Measurements from ENCODE around the gene TFF2.

Gene TFF2

DNA sequence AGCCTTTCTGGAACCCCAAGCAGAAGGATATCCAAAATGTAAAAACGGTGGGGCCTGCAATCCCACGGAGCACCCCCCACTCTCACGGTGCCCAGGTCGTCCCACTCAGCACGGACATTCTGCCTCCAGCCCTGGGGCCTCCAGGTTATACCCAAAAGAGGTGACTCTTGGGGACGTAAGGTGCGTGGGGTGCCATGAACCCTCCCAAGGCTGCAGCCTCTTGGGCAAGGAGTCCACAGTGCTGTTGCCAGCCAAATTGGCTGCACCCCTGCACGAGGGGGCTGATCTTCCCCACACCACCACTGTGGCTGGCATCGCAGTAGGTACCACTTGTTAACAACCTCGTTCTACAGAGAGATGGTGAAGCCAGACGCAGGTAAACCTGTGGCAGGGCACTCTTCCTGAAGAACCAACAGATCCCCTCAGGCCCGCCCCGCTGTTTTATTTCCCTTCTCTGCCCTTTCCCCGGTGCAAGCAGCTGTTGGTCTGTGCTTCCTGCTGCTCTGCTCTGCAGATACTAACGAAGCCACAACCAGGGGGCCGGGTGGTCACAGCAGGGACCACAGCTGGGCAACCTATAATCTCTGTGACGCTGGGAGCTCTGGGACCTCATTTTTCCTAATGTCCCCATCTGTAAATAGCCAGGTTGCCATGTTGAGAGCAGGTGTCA lies 44.3 kb downstream of the TFF2 start:
- TF ChIP-seq CTCF (conservative IDR thresholded peaks at IDR 0.05; ENCODE audit: low read depth, low read length): no peak
- Histone ChIP-seq H3K4me3 (IDR thresholded peaks at IDR 0.05; ENCODE audit: insufficient read depth, low read depth, low read length) (no peak overlapping the region), H2AFZ (ENCODE audit: low read depth) (no peak overlapping the region), H3K27me3 (ENCODE audit: insufficient read depth, low read depth) (peaks cover 7% of the 10 kb centered on the region; the same call in 1 of the 2 replicates), H3K36me3 (ENCODE audit: insufficient read depth) (no peaks in the 10 kb centered on the region), H3K9ac (no peak overlapping the region), H3K4me2 (no peak overlapping the region), H4K20me1 (ENCODE audit: insufficient read depth) (no peaks in the 10 kb centered on the region), H3K27ac (no peak overlapping the region), H3K4me1 (ENCODE audit: low read depth, poor library complexity, severe bottlenecking) (no peaks in the 10 kb centered on the region), H3K79me2 (ENCODE audit: insufficient read depth, low read depth) (no peaks in the 10 kb centered on the region)

GRCh38 chr21:42305707-42306147 lies 45.1 kb downstream of the TFF2 start:
- Histone ChIP-seq H3K36me3 (ENCODE audit: insufficient read depth) (no peaks in the 10 kb centered on the region), H2AFZ (ENCODE audit: low read depth) (no peak overlapping the region), H3K27me3 (ENCODE audit: insufficient read depth, low read depth) (peaks cover 7% of the 10 kb centered on the region; the same call in 1 of the 2 replicates), H3K9ac (no peak overlapping the region), H3K4me2 (no peak overlapping the region), H3K79me2 (ENCODE audit: insufficient read depth, low read depth) (no peaks in the 10 kb centered on the region), H4K20me1 (ENCODE audit: insufficient read depth) (no peaks in the 10 kb centered on the region), H3K4me1 (ENCODE audit: low read depth, poor library complexity, severe bottlenecking) (no peaks in the 10 kb centered on the region), H3K4me3 (IDR thresholded peaks at IDR 0.05; ENCODE audit: insufficient read depth, low read depth, low read length) (no peak overlapping the region), H3K27ac (no peak overlapping the region)
- TF ChIP-seq CTCF (conservative IDR thresholded peaks at IDR 0.05; ENCODE audit: low read depth, low read length): no peak

DNA sequence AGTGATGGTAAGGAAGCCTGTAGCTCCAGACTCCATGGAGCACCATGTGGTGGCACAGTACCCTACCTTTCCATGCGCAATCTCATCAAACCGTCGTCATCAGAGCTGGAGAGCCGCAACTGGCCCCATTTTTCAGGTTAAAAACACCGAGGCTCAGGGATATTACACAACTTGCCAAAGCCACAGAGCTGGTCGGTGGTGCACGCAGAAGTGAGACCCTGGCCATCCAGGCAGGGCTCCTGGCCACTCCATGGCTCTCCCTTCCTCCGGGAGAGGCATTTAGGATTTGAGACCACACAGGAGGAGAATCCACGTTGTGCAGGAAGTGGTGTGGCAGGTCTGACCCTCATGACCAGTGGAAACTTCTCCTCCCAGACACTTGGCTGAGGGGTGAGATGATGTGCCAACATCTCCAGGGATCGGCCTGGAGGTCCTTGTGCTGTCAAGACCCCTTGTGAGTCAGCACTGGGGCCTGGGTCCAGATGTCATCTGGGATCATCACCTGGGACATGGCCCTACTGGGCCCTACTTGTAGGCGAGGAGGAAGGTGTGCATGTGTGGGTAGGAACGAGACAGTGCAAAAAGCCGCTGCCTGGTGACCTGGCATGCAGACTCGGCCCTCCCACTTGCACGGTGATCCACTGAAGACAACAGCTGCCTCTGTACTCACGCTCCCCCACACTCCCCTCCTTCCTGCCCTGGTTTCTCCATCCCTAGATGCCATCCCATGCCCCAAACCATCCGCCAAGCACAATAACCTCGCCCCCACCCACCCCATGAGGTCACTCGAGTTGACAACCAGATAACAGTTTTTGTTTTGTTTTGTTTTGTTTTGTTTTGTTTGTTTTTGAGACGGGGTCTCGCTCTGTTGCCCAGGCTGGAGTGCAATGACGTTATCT lies 46.0 kb downstream of the TFF2 start:
- H3K27me3 ChIP-seq (ENCODE audit: insufficient read depth, low read depth): peaks cover 10% of the 10 kb centered on the region; the same call in 1 of the 2 replicates
- H3K4me3 ChIP-seq (IDR thresholded peaks at IDR 0.05; ENCODE audit: insufficient read depth, low read depth, low read length): no peak overlapping the region
- TF ChIP-seq CTCF (conservative IDR thresholded peaks at IDR 0.05; ENCODE audit: low read depth, low read length): no peak
- H3K4me2 ChIP-seq: no peak overlapping the region
- no peak overlapping the region for H2AFZ ChIP-seq (ENCODE audit: low read depth)
- no peak overlapping the region for H3K27ac ChIP-seq
- H3K4me1 ChIP-seq (ENCODE audit: low read depth, poor library complexity, severe bottlenecking): no peaks in the 10 kb centered on the region
- H4K20me1 ChIP-seq (ENCODE audit: insufficient read depth): no peaks in the 10 kb centered on the region
- no peaks in the 10 kb centered on the region for H3K36me3 ChIP-seq (ENCODE audit: insufficient read depth)
- H3K9ac ChIP-seq: no peak overlapping the region
- no peaks in the 10 kb centered on the region for H3K79me2 ChIP-seq (ENCODE audit: insufficient read depth, low read depth)

GRCh38 chr21:42303443-42303842 lies 47.4 kb downstream of the TFF2 start:
- Histone ChIP-seq H4K20me1 (ENCODE audit: insufficient read depth) (no peaks in the 10 kb centered on the region), H3K27me3 (ENCODE audit: insufficient read depth, low read depth) (peaks cover 10% of the 10 kb centered on the region; the same call in 1 of the 2 replicates), H3K79me2 (ENCODE audit: insufficient read depth, low read depth) (no peaks in the 10 kb centered on the region), H3K36me3 (ENCODE audit: insufficient read depth) (no peaks in the 10 kb centered on the region), H3K4me2 (no peak overlapping the region), H3K4me1 (ENCODE audit: low read depth, poor library complexity, severe bottlenecking) (no peaks in the 10 kb centered on the region), H3K27ac (no peak overlapping the region), H3K9ac (no peak overlapping the region), H3K4me3 (IDR thresholded peaks at IDR 0.05; ENCODE audit: insufficient read depth, low read depth, low read length) (no peak overlapping the region), H2AFZ (ENCODE audit: low read depth) (no peak overlapping the region)
- no peak for TF ChIP-seq CTCF (conservative IDR thresholded peaks at IDR 0.05; ENCODE audit: low read depth, low read length)
